ENCODE measurements around the gene ANKRD12.

ANKRD12 gene

DNA sequence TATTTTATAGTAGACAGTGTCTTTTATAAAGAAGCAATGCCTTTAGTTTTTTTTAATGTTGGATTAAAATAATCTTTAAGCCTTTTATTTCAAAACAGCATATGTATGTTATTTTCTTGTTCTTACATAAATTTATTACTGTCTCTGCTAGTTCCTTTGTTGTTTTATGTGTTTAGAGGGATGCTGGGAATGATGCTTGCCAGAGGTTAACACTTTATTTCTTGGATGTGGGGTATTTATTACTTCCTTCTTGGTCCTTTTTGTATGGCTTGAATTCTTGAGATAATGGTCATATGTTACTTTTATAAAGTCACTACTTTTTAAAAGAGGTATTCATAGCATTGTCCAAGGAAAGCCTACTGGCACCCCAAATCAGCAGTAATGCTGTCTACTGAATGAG is 63.1 kb downstream of the ANKRD12 start:
- H3K36me3 ChIP-seq (ENCODE audit: control insufficient read depth, insufficient read depth, low read length) = no peaks in the 10 kb centered on the region
- H3K4me1 ChIP-seq (ENCODE audit: control insufficient read depth, insufficient read depth, low read length) = peaks cover 5% of the 10 kb centered on the region
- no peak overlapping the region for H3K4me3 ChIP-seq (ENCODE audit: low read depth, low read length)
- H3K27me3 ChIP-seq (ENCODE audit: control insufficient read depth, insufficient read depth, low read length) = no peaks in the 10 kb centered on the region
- no peak overlapping the region for H3K9ac ChIP-seq (ENCODE audit: low read depth, low read length)
- no peaks in the 10 kb centered on the region for H3K9me3 ChIP-seq (ENCODE audit: control insufficient read depth, insufficient read depth, low read length)

DNA sequence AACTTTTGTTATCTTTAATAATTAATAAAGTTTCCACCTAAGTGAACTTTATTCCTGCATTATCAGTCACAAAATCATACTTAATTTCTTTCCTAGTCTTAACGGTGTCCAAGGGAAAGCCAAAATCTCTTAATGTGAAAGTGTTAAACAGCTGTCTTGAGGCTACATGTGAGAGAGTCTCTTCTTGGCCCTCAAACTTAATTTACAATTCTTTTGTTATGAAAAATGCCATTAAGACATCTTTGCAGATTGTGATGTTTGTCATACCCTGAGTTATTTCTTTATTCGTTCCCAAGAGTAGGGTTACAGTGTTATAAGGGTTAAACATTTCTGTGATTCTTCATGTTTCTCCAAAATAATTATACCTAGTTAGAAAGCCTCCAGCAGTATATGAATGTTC is 64.6 kb downstream of the ANKRD12 start:
- Histone ChIP-seq H3K36me3 (ENCODE audit: control insufficient read depth, insufficient read depth, low read length) (no peaks in the 10 kb centered on the region), H3K4me1 (ENCODE audit: control insufficient read depth, insufficient read depth, low read length) (peaks cover 5% of the 10 kb centered on the region), H3K4me3 (ENCODE audit: low read depth, low read length) (no peak overlapping the region), H3K27me3 (ENCODE audit: control insufficient read depth, insufficient read depth, low read length) (no peaks in the 10 kb centered on the region), H3K9ac (ENCODE audit: low read depth, low read length) (no peak overlapping the region), H3K9me3 (ENCODE audit: control insufficient read depth, insufficient read depth, low read length) (no peaks in the 10 kb centered on the region)

DNA sequence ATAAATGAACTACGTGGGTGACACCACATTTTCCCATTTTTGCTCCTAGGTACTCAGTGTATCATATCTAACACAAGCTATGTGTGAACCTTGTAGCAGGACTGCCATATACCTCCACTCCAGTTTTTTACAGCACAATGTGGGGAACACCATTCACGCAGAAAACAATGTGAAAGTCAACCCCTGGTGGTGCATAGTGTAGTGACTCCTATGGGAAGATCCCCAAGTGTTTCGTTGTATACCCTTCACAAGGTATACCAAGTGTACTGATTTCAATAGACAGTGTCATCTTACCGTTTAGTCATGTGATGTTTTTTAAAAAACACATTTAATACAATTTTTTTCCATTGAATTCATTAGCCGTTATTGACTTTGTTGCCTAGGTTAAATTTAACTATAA is 68.1 kb downstream of the ANKRD12 start:
- Histone ChIP-seq H3K4me3 (ENCODE audit: low read depth, low read length) (no peak overlapping the region), H3K9me3 (ENCODE audit: control insufficient read depth, insufficient read depth, low read length) (no peaks in the 10 kb centered on the region), H3K4me1 (ENCODE audit: control insufficient read depth, insufficient read depth, low read length) (peaks cover 5% of the 10 kb centered on the region), H3K27me3 (ENCODE audit: control insufficient read depth, insufficient read depth, low read length) (no peaks in the 10 kb centered on the region), H3K36me3 (ENCODE audit: control insufficient read depth, insufficient read depth, low read length) (no peaks in the 10 kb centered on the region), H3K9ac (ENCODE audit: low read depth, low read length) (no peak overlapping the region)

DNA sequence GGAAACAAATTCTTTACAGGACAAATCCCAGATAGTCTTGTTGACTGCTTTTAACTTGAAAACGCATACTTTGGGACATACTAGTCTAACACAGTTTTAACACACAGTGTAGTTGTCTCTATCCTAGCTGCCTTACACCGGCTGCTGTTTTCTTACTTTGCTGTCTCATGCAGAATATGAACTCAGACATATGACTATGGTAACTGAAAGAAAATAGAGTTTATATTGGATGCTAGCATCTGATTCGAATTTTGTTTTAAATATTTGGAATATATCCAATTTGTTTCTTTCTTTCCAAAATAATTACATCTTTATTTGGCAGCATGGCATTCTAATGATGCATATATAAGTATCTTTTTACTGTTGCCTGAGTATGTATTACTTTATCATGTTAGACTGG is 69.8 kb downstream of the ANKRD12 start:
- Histone ChIP-seq H3K27me3 (ENCODE audit: control insufficient read depth, insufficient read depth, low read length) (no peaks in the 10 kb centered on the region), H3K36me3 (ENCODE audit: control insufficient read depth, insufficient read depth, low read length) (no peaks in the 10 kb centered on the region), H3K9ac (ENCODE audit: low read depth, low read length) (no peak overlapping the region), H3K4me3 (ENCODE audit: low read depth, low read length) (no peak overlapping the region), H3K4me1 (ENCODE audit: control insufficient read depth, insufficient read depth, low read length) (no peaks in the 10 kb centered on the region), H3K9me3 (ENCODE audit: control insufficient read depth, insufficient read depth, low read length) (no peaks in the 10 kb centered on the region)

DNA sequence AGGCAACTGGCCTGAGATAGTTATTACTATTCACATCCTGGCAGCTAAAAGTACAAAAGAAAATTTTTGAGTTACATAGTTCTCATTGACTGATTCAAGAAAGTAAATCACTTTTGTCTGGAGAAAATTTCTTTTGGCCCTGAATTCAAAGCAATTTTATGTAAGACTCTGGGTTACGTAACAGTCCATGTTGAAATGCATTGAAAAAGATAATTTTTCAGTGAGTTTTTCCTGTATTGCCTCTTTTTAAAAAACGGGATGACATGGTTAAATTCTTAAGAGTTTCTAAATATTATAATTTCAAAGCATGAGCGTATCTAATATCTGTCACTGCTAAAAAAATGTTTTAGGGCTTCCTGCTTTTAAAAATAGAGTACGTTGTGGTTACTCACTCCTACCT is 72.7 kb downstream of the ANKRD12 start:
- no peak overlapping the region for H3K9ac ChIP-seq (ENCODE audit: low read depth, low read length)
- no peaks in the 10 kb centered on the region for H3K9me3 ChIP-seq (ENCODE audit: control insufficient read depth, insufficient read depth, low read length)
- no peaks in the 10 kb centered on the region for H3K4me1 ChIP-seq (ENCODE audit: control insufficient read depth, insufficient read depth, low read length)
- H3K36me3 ChIP-seq (ENCODE audit: control insufficient read depth, insufficient read depth, low read length) = no peaks in the 10 kb centered on the region
- H3K27me3 ChIP-seq (ENCODE audit: control insufficient read depth, insufficient read depth, low read length) = no peaks in the 10 kb centered on the region
- no peak overlapping the region for H3K4me3 ChIP-seq (ENCODE audit: low read depth, low read length)

DNA sequence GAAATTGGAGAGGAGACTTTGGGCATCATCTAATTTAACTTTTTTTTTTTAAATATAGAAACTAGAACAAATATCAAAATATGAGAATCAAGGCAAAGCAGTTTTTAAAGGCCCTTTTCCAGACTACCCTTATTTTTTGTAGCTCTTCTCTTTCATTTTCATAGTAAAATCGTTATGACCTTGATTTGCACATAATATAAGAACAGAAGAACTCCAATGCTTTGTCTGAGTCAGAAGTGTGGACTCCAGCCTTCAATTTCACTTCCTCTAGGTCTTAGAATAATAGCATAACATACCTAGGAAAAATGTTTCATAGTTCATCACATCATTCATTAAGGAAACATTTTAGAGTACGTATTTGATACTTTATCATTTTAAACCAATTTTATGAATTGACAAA is 74.4 kb downstream of the ANKRD12 start:
- Histone ChIP-seq H3K4me3 (ENCODE audit: low read depth, low read length) (no peak overlapping the region), H3K36me3 (ENCODE audit: control insufficient read depth, insufficient read depth, low read length) (no peaks in the 10 kb centered on the region), H3K9ac (ENCODE audit: low read depth, low read length) (no peak overlapping the region), H3K27me3 (ENCODE audit: control insufficient read depth, insufficient read depth, low read length) (no peaks in the 10 kb centered on the region), H3K4me1 (ENCODE audit: control insufficient read depth, insufficient read depth, low read length) (no peaks in the 10 kb centered on the region), H3K9me3 (ENCODE audit: control insufficient read depth, insufficient read depth, low read length) (no peaks in the 10 kb centered on the region)

DNA sequence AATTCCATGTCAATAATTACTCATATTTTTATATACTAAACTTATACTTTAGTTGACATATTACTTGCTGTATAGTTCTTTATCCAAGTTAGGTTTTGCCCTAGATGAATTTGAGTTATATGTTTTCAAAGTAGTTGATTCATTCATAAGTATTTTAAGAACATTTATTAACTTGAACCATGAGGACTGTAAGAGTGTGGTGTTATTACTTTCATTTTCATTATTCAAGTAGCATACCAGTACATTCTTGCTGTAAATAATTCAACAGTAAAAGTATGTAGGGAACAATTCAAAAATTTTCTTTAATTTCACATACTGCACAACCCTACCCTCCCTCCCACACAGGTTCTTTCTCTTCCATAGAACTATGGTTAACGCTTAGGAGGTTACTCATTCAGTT is 75.4 kb downstream of the ANKRD12 start:
- Histone ChIP-seq H3K27me3 (ENCODE audit: control insufficient read depth, insufficient read depth, low read length) (no peaks in the 10 kb centered on the region), H3K36me3 (ENCODE audit: control insufficient read depth, insufficient read depth, low read length) (no peaks in the 10 kb centered on the region), H3K4me1 (ENCODE audit: control insufficient read depth, insufficient read depth, low read length) (no peaks in the 10 kb centered on the region), H3K9ac (ENCODE audit: low read depth, low read length) (no peak overlapping the region), H3K4me3 (ENCODE audit: low read depth, low read length) (no peak overlapping the region), H3K9me3 (ENCODE audit: control insufficient read depth, insufficient read depth, low read length) (no peaks in the 10 kb centered on the region)

DNA sequence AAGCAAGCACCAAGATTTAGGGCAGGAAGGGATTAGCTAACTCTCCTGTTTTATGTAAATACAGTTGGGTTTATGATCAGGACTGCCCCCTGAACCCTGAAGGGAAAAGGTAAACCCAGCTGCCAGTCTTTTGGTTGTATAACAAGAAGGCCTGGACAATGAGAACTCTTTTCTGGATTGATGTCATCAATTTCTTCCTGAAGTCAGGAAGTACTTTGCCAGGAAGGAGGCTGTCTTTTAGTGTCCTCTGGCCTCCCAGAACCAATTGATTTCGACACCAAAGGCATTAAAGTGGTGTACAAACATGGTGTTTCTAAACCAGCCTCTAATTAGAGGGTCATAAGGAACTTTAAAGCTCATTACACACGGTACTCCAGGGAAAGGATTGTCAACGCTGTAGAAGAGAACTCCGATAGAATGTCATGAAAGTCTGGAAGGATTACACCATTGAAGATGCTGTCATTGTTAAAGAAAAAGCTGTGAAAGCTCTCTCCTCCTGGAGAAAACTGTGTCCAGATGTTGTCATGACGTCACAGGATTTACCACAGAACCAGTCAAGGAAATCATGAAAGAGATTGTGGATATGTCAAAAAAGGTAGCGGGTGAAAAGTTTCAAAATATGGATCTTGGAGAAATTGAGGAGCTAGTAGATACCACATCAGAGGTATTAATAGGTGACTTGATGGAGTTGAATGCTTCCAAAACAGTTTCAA is 78.8 kb downstream of the ANKRD12 start:
- H3K9me3 ChIP-seq (ENCODE audit: control insufficient read depth, insufficient read depth, low read length) = no peaks in the 10 kb centered on the region
- H3K4me1 ChIP-seq (ENCODE audit: control insufficient read depth, insufficient read depth, low read length) = no peaks in the 10 kb centered on the region
- H3K36me3 ChIP-seq (ENCODE audit: control insufficient read depth, insufficient read depth, low read length) = no peaks in the 10 kb centered on the region
- H3K27me3 ChIP-seq (ENCODE audit: control insufficient read depth, insufficient read depth, low read length) = no peaks in the 10 kb centered on the region
- no peak overlapping the region for H3K4me3 ChIP-seq (ENCODE audit: low read depth, low read length)
- H3K9ac ChIP-seq (ENCODE audit: low read depth, low read length) = no peak overlapping the region

DNA sequence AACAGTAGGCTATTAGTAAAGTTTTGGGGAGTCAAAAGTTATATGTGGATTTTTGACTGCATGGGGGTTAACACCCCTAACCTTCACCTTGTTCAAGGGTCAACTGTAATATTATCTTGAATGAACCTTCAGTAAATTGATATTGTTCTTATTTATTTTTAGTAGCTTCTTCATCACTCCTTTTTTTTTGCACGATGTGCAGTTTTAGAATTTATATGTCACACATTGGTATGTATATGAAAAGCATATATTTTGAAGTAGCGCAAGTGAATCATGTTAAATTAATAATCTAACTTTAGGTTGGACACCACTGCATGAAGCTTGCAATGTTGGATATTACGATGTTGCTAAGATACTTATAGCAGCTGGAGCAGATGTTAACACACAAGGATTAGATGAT is 79.9 kb downstream of the ANKRD12 start:
- no peak overlapping the region for H3K9ac ChIP-seq (ENCODE audit: low read depth, low read length)
- H3K36me3 ChIP-seq (ENCODE audit: control insufficient read depth, insufficient read depth, low read length) = no peaks in the 10 kb centered on the region
- H3K27me3 ChIP-seq (ENCODE audit: control insufficient read depth, insufficient read depth, low read length) = no peaks in the 10 kb centered on the region

DNA sequence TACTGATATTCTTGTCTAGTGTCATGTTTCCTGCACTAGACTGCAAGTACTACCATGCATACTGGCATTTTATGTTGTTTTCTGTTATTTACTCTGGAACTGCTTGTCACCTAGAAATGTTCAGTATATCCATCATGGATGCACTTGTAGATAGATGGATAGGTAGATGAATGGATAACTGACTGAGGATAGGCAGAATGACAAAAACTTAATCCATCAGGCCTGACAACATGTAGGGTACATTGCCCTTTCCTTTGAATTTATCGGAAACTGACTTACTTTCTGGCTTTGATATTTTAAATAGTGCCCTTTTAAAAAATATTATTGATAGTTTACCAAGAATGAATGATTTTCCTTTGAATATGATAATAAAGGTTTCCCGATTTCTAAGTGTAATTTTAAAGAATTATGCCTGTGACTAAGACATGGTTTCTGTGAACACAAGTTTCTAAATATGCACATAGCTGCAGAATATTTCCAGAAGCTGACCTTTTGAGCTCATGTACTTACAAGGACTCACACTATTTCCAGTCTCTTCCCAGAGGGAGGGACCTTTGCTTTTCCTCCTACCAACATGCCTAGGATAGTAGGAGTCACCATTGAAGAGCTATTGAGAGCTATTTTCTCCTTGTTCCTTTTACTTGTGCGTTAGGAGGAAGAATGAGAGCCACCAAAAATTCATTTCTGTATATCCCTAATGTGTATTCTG is 81.3 kb downstream of the ANKRD12 start:
- H3K9me3 ChIP-seq (ENCODE audit: control insufficient read depth, insufficient read depth, low read length) = no peaks in the 10 kb centered on the region
- no peak overlapping the region for H3K9ac ChIP-seq (ENCODE audit: low read depth, low read length)
- no peaks in the 10 kb centered on the region for H3K27me3 ChIP-seq (ENCODE audit: control insufficient read depth, insufficient read depth, low read length)
- H3K36me3 ChIP-seq (ENCODE audit: control insufficient read depth, insufficient read depth, low read length) = no peaks in the 10 kb centered on the region
- no peak overlapping the region for H3K4me3 ChIP-seq (ENCODE audit: low read depth, low read length)
- H3K4me1 ChIP-seq (ENCODE audit: control insufficient read depth, insufficient read depth, low read length) = no peaks in the 10 kb centered on the region

More for the DNA sequence above, 79.9 kb downstream of the ANKRD12 start:
- no peak overlapping the region for H3K4me3 ChIP-seq (ENCODE audit: low read depth, low read length)
- H3K4me1 ChIP-seq (ENCODE audit: control insufficient read depth, insufficient read depth, low read length) = no peaks in the 10 kb centered on the region
- no peaks in the 10 kb centered on the region for H3K9me3 ChIP-seq (ENCODE audit: control insufficient read depth, insufficient read depth, low read length)

DNA sequence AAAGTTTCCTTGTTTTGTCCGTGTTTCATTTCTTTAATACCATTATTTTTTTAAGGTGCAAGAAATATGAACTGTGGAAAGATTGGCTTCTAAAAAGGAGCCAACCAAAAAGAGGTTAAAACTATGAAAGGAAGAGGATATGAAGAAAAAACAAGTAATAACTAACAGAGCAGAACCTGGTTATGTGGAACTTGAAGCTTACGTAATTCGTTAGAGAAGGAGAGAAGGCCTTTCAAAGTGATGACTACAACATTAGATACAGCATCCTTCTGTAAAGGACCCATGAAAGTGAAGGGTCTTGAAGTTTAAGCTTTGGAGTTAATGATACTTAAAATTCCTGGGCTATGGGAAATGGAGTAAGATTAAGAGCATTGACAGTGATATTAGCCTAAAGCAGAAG is 84.5 kb downstream of the ANKRD12 start:
- H3K9ac ChIP-seq (ENCODE audit: low read depth, low read length) = no peak overlapping the region
- H3K36me3 ChIP-seq (ENCODE audit: control insufficient read depth, insufficient read depth, low read length) = no peaks in the 10 kb centered on the region
- no peaks in the 10 kb centered on the region for H3K4me1 ChIP-seq (ENCODE audit: control insufficient read depth, insufficient read depth, low read length)
- H3K9me3 ChIP-seq (ENCODE audit: control insufficient read depth, insufficient read depth, low read length) = no peaks in the 10 kb centered on the region
- no peaks in the 10 kb centered on the region for H3K27me3 ChIP-seq (ENCODE audit: control insufficient read depth, insufficient read depth, low read length)
- no peak overlapping the region for H3K4me3 ChIP-seq (ENCODE audit: low read depth, low read length)

DNA sequence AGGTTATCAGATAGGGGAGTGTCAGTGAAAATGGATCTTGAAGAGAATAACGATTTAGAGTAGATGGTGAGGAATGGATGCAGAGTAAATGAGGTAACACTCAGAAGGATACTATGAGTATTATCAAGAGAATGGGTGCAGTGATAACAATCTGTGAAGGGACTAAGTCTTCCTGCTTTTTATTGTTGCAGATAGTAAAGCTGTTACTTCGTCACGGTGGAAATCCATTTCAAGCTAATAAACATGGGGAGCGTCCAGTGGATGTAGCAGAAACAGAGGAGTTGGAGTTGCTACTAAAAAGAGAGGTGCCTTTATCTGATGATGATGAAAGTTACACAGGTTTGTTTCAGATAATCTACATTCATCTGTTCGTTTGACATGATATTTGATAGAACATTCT is 85.1 kb downstream of the ANKRD12 start:
- Histone ChIP-seq H3K9me3 (ENCODE audit: control insufficient read depth, insufficient read depth, low read length) (no peaks in the 10 kb centered on the region), H3K4me1 (ENCODE audit: control insufficient read depth, insufficient read depth, low read length) (no peaks in the 10 kb centered on the region), H3K9ac (ENCODE audit: low read depth, low read length) (no peak overlapping the region), H3K27me3 (ENCODE audit: control insufficient read depth, insufficient read depth, low read length) (no peaks in the 10 kb centered on the region), H3K4me3 (ENCODE audit: low read depth, low read length) (no peak overlapping the region), H3K36me3 (ENCODE audit: control insufficient read depth, insufficient read depth, low read length) (no peaks in the 10 kb centered on the region)
